OCI-LY3 (cell line): ENCODE measurements around the gene LRRC34.

Experiments used
- H2AFZ ChIP-seq: fragments of 200-600, 300-600 bp; shearing (Covaris generic); 2 replicates; pipeline ENCODE4 v1.6.0; 2014; ENCODE audit warnings: antibody characterized with exemption, low read depth, low read length
- H3K27ac ChIP-seq: fragments of 200-600, 300-600 bp; sonication (generic); 2 replicates; pipeline ENCODE4 v1.5.1; 2014; ENCODE audit warnings: mild to moderate bottlenecking, low read length, moderate library complexity, mixed read lengths
- H3K27me3 ChIP-seq: fragments of 200-600, 300-600 bp; sonication (generic); 2 replicates; pipeline ENCODE4 v1.6.1; 2014; ENCODE audit warnings: low read depth, low read length, mixed read lengths
- H3K36me3 ChIP-seq: fragments of 200-600, 300-600 bp; sonication (generic); replicated peaks from 2 replicates; pipeline ENCODE3; 2014; ENCODE audit warnings: low read depth, low read length, mixed read lengths
- H3K4me1 ChIP-seq: fragments of 300-600, 200-600 bp; sonication (generic); 2 replicates; pipeline ENCODE4 v1.6.1; 2014; ENCODE audit warnings: low read length, mixed read lengths
- H3K4me2 ChIP-seq: fragments of 200-600, 300-600 bp; sonication (generic); 2 replicates; pipeline ENCODE4 v1.6.1; 2014; ENCODE audit warnings: low read length, mixed read lengths
- H3K4me3 ChIP-seq: fragments of 300-600, 200-600 bp; sonication (generic); 2 replicates; pipeline ENCODE4 v1.5.1; 2014; ENCODE audit warnings: antibody characterized with exemption, mild to moderate bottlenecking, low read length, moderate library complexity
- H3K79me2 ChIP-seq: fragments of 300-600, 200-600 bp; shearing (Covaris generic); 2 replicates; pipeline ENCODE4 v1.6.1; 2014; ENCODE audit warnings: mild to moderate bottlenecking, low read length, mixed read lengths
- H3K9ac ChIP-seq: fragments of 300-600, 200-600 bp; shearing (Covaris generic); 2 replicates; pipeline ENCODE4 v1.6.0; 2014; ENCODE audit warnings: mild to moderate bottlenecking, low read length, moderate library complexity
- H3K9me3 ChIP-seq: fragments of 200-600, 300-600 bp; shearing (Covaris generic); 2 replicates; pipeline ENCODE4 v1.6.1; 2014; ENCODE audit warnings: low read length, mixed read lengths; ENCODE audit not compliant: insufficient read depth
- H4K20me1 ChIP-seq: fragments of 200-600, 300-600 bp; sonication (generic); 2 replicates; pipeline ENCODE4 v1.6.1; 2016; ENCODE audit warnings: low read length, mixed read lengths; ENCODE audit not compliant: insufficient read depth
- CTCF ChIP-seq: fragments of 200-600, 300-600 bp; sonication (generic); IDR thresholded peaks from 2 replicates; pipeline ENCODE4 v1.5.1; 2014; ENCODE audit warnings: antibody characterized with exemption, low read length, low read depth
- EZH2phosphoT487 ChIP-seq: fragments of 200-600 bp; shearing (Covaris generic); IDR thresholded peaks from 2 replicates; pipeline ENCODE4 v1.6.1; 2018; ENCODE audit warnings: antibody characterized with exemption, mixed run types, low read depth

LRRC34 gene

GRCh38 chr3:169750665-169751064, 62.0 kb downstream of the LRRC34 start:
- H2AFZ ChIP-seq, result no peak overlapping the region
- no peak overlapping the region for H3K4me2 ChIP-seq

GRCh38 chr3:169748670-169749069, 64.0 kb downstream of the LRRC34 start:
- Histone ChIP-seq H3K4me3 (no peak overlapping the region), H3K4me2 (no peak overlapping the region), H3K9ac (no peak overlapping the region), H4K20me1 (no peaks in the 10 kb centered on the region), H3K36me3 (no peaks in the 10 kb centered on the region), H3K27me3 (peaks cover 59% of the 10 kb centered on the region), H3K79me2 (no peaks in the 10 kb centered on the region), H3K4me1 (peaks cover 15% of the 10 kb centered on the region), H2AFZ (no peak overlapping the region), H3K9me3 (no peaks in the 10 kb centered on the region), H3K27ac (no peak overlapping the region)
- TF ChIP-seq EZH2phosphoT487, result no peak
- TF ChIP-seq CTCF, result no peak

More at GRCh38 chr3:169750665-169751064, 62.0 kb downstream of the LRRC34 start:
- Histone ChIP-seq H3K9me3 (no peaks in the 10 kb centered on the region), H3K79me2 (no peaks in the 10 kb centered on the region), H3K36me3 (no peaks in the 10 kb centered on the region), H4K20me1 (no peaks in the 10 kb centered on the region), H3K27ac (no peak overlapping the region), H3K27me3 (peaks cover 58% of the 10 kb centered on the region), H3K9ac (no peak overlapping the region), H3K4me3 (no peak overlapping the region), H3K4me1 (peaks cover 15% of the 10 kb centered on the region)
- TF ChIP-seq EZH2phosphoT487 (no peak), CTCF (no peak)

GRCh38 chr3:169746924-169747323, 65.8 kb downstream of the LRRC34 start:
- Histone ChIP-seq H3K4me2 (no peak overlapping the region), H3K36me3 (no peaks in the 10 kb centered on the region), H4K20me1 (no peaks in the 10 kb centered on the region), H3K9me3 (no peaks in the 10 kb centered on the region), H3K27me3 (peaks cover 55% of the 10 kb centered on the region), H2AFZ (no peak overlapping the region), H3K27ac (no peak overlapping the region), H3K4me3 (no peak overlapping the region), H3K79me2 (no peaks in the 10 kb centered on the region), H3K9ac (no peak overlapping the region), H3K4me1 (peaks cover 15% of the 10 kb centered on the region)
- TF ChIP-seq EZH2phosphoT487, result no peak

GRCh38 chr3:169744366-169745054, 68.2 kb downstream of the LRRC34 start:
- no peak overlapping the region for H3K27ac ChIP-seq
- H3K4me2 ChIP-seq, result no peak overlapping the region
- H3K36me3 ChIP-seq, result no peaks in the 10 kb centered on the region
- H3K9me3 ChIP-seq, result no peaks in the 10 kb centered on the region
- H3K79me2 ChIP-seq, result no peaks in the 10 kb centered on the region
- H2AFZ ChIP-seq, result no peak overlapping the region
- peaks cover 9% of the 10 kb centered on the region for H3K4me1 ChIP-seq
- peaks cover 52% of the 10 kb centered on the region for H3K27me3 ChIP-seq
- TF ChIP-seq CTCF (peak; percentile 79), EZH2phosphoT487 (no peak)
- no peaks in the 10 kb centered on the region for H4K20me1 ChIP-seq
- H3K4me3 ChIP-seq, result no peak overlapping the region
- no peak overlapping the region for H3K9ac ChIP-seq
